Vagina (tissue), 2 donors: ENCODE data around the gene GLUD2. TPM values are rescaled to one million over a fixed set of nuclear protein-coding genes. Genes with fewer than 3 reads are reported as not detected.

Experiments
- DNase-seq, 2 donors: peaks; one replicate each; pipeline ENCODE4 v3.0.0-alpha.2; 2017; ENCODE audit errors: extremely low spot score in 2 of 2
- H3K27ac ChIP-seq: fragments of 200-600 bp; sonication (generic); one replicate; pipeline ENCODE4 v1.5.1; 2019
- H3K27me3 ChIP-seq: fragments of 200-600 bp; sonication (generic); one replicate; pipeline ENCODE4 v1.5.1; 2019
- H3K36me3 ChIP-seq, 2 donors: fragments of 200-600 bp; sonication (generic); one replicate each; pipeline ENCODE4 v1.5.1; 2017 to 2019
- H3K4me1 ChIP-seq: fragments of 200-600 bp; sonication (generic); one replicate; pipeline ENCODE4 v1.5.1; 2019
- H3K4me3 ChIP-seq, 2 donors: fragments of 200-600 bp; sonication (generic); 1 replicate in 1 of 2; 2 replicates in 1 of 2; pipeline ENCODE4 v1.5.1; 2016 to 2019
- H3K9me3 ChIP-seq: fragments of 200-600 bp; sonication (generic); one replicate; pipeline ENCODE4 v1.5.1; 2019
- CTCF ChIP-seq, 3 experiments: fragments of 450-650 bp in 2 of 3; fragments of 200-600 bp in 1 of 3; sonication (generic) in 1 of 3; IDR thresholded peaks; one replicate each; pipeline ENCODE4 v1.5.1; 2017 to 2019; ENCODE audit warnings: antibody characterized with exemption in 3 of 3, mild to moderate bottlenecking in 2 of 3, moderate library complexity in 2 of 3
- POLR2A ChIP-seq, 2 donors: fragments of 450-650 bp; IDR thresholded peaks; one replicate each; pipeline ENCODE4 v1.6.1; 2017; ENCODE audit warnings: antibody characterized with exemption in 2 of 2, mild to moderate bottlenecking in 2 of 2, moderate library complexity in 2 of 2
- POLR2AphosphoS5 ChIP-seq, 2 donors: sonication (generic); formaldehyde crosslinking; IDR thresholded peaks; one replicate each; pipeline ENCODE4 v1.9.0; 2017; ENCODE audit warnings: antibody characterized with exemption in 2 of 2, mild to moderate bottlenecking in 2 of 2, low read depth in 1 of 2; ENCODE audit not compliant: insufficient read depth in 1 of 2
- intact Hi-C: fragments of 100-400 bp; cut with DNase I; formaldehyde crosslinking; loops from one replicate; pipeline ENCODE4 v1.15.1; 2023
- total RNA-seq: library from RNA; depleted of rRNA; stranded (reverse); fragments of >200 nt; gene quantifications from one replicate; pipeline ENCODE4 v1.2.3, GENCODE V29; 2016

Gene GLUD2
- total RNA-seq, 1 donor from 2014 or later: 0.98 TPM

- H3K4me1 ChIP-seq: no peaks in the 10 kb centered on the region
- no peaks in the 10 kb centered on the region for H3K27me3 ChIP-seq
- DNase-seq: no peak
- intact Hi-C loops: no loop called here
- no peaks in the 10 kb centered on the region for H3K9me3 ChIP-seq
- no peak overlapping the region for H3K4me3 ChIP-seq
- H3K36me3 ChIP-seq: no peaks in the 10 kb centered on the region
- TF ChIP-seq CTCF (IDR thresholded peaks at IDR 0.05) (no peak), POLR2A (IDR thresholded peaks at IDR 0.05) (no peak)
- H3K27ac ChIP-seq: no peak overlapping the region
These were observed 38.2 kb downstream of the GLUD2 start for GRCh38 chrX:121085612-121086010.

GRCh38 chrX:121093011-121093410 lies 45.6 kb downstream of the GLUD2 start:
- Histone ChIP-seq H3K27me3 (no peaks in the 10 kb centered on the region), H3K9me3 (no peaks in the 10 kb centered on the region), H3K4me3 (no peak overlapping the region), H3K27ac (no peak overlapping the region), H3K4me1 (no peaks in the 10 kb centered on the region), H3K36me3 (no peaks in the 10 kb centered on the region)
- TF ChIP-seq POLR2AphosphoS5 (IDR thresholded peaks at IDR 0.05; ENCODE audit: insufficient read depth in 1 of 2, low read depth in 1 of 2): no peak
- no peak for TF ChIP-seq CTCF (IDR thresholded peaks at IDR 0.05)
- no peak for TF ChIP-seq POLR2A (IDR thresholded peaks at IDR 0.05)
- intact Hi-C loops: no loop called here
- no peak for DNase-seq

Other genes with a start within 250 kb of the GLUD2 start
- gene CT47B1, start 171.7 kb upstream of the GLUD2 start, total RNA-seq: not detected
- gene CT47A11, start 110.5 kb upstream of the GLUD2 start, total RNA-seq: not detected
- gene CT47A10, start 105.6 kb upstream of the GLUD2 start, total RNA-seq: not detected
- not detected for gene CT47A9, start 100.7 kb upstream of the GLUD2 start, total RNA-seq
- gene CT47A8, start 95.9 kb upstream of the GLUD2 start, total RNA-seq: not detected
- gene CT47A7, start 91.0 kb upstream of the GLUD2 start, total RNA-seq: not detected
- gene CT47A6, start 86.1 kb upstream of the GLUD2 start, total RNA-seq: not detected
- not detected for gene CT47A5, start 81.3 kb upstream of the GLUD2 start, total RNA-seq
- not detected for gene CT47A4, start 76.4 kb upstream of the GLUD2 start, total RNA-seq
- gene CT47A3, start 71.5 kb upstream of the GLUD2 start, total RNA-seq: not detected
- not detected for gene CT47A2, start 66.7 kb upstream of the GLUD2 start, total RNA-seq
- not detected for gene CT47A1, start 61.9 kb upstream of the GLUD2 start, total RNA-seq